ENCODE results near the gene ITPR1. TPM values are rescaled to one million over a fixed set of nuclear protein-coding genes. Genes with fewer than 3 reads are reported as not detected.

Gene ITPR1
- polyA plus RNA-seq, 1 donor from 2014 or later: 2.1 TPM

DNA sequence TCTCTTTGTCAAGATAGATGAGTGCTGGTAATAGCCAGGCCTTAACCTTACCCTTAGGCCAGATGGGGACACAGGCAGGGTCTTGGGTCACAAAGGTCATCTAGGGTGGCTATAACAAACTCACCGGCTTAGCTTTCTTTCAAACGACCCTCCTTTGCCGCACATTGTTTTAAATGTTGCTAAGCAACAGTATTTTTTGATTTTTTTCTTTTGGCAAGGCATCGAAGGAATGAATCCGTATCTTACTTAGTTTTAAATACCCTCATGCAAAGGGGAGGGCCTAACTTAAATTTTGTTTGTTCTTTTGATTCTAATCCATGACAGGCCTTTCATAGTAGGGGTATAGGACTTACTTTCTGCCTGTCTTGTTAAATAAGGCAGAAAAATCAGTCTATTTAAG is 35.2 kb downstream of the ITPR1 start:
- Histone ChIP-seq H3F3A (ENCODE audit: insufficient read depth, low read length, poor library complexity, severe bottlenecking) (no peaks in the 10 kb centered on the region), H3K79me2 (replicated peaks; ENCODE audit: insufficient read depth, low read length) (no peaks in the 10 kb centered on the region), H3K4me2 (ENCODE audit: low read length) (no peak overlapping the region), H3K4me3 (ENCODE audit: low read length) (no peak overlapping the region), H3K36me3 (ENCODE audit: insufficient read depth, low read length) (no peaks in the 10 kb centered on the region), H3K9ac (ENCODE audit: low read length) (no peak overlapping the region), H3K27me3 (ENCODE audit: insufficient read depth, low read depth, low read length) (no peaks in the 10 kb centered on the region), H3K27ac (ENCODE audit: low read length) (no peak overlapping the region), H2AFZ (ENCODE audit: low read depth, low read length) (no peak overlapping the region), H3K9me2 (ENCODE audit: insufficient read depth, low read length) (no peaks in the 10 kb centered on the region), H4K20me1 (ENCODE audit: insufficient read depth) (no peaks in the 10 kb centered on the region), H3K9me3 (ENCODE audit: low read length) (no peaks in the 10 kb centered on the region)
- TF ChIP-seq TAF1 (IDR thresholded peaks at IDR 0.05; ENCODE audit: low read depth): no peak
- TF ChIP-seq, protein P1, sequence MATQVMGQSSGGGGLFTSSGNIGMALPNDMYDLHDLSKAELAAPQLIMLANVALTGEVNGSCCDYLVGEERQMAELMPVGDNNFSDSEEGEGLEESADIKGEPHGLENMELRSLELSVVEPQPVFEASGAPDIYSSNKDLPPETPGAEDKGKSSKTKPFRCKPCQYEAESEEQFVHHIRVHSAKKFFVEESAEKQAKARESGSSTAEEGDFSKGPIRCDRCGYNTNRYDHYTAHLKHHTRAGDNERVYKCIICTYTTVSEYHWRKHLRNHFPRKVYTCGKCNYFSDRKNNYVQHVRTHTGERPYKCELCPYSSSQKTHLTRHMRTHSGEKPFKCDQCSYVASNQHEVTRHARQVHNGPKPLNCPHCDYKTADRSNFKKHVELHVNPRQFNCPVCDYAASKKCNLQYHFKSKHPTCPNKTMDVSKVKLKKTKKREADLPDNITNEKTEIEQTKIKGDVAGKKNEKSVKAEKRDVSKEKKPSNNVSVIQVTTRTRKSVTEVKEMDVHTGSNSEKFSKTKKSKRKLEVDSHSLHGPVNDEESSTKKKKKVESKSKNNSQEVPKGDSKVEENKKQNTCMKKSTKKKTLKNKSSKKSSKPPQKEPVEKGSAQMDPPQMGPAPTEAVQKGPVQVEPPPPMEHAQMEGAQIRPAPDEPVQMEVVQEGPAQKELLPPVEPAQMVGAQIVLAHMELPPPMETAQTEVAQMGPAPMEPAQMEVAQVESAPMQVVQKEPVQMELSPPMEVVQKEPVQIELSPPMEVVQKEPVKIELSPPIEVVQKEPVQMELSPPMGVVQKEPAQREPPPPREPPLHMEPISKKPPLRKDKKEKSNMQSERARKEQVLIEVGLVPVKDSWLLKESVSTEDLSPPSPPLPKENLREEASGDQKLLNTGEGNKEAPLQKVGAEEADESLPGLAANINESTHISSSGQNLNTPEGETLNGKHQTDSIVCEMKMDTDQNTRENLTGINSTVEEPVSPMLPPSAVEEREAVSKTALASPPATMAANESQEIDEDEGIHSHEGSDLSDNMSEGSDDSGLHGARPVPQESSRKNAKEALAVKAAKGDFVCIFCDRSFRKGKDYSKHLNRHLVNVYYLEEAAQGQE (IDR thresholded peaks at IDR 0.05; ENCODE audit: borderline replicate concordance): no peak
- TF ChIP-seq EP300 (conservative IDR thresholded peaks at IDR 0.05; ENCODE audit: poor library complexity, severe bottlenecking): no peak
- TF ChIP-seq POLR2AphosphoS5 (IDR thresholded peaks at IDR 0.05): no peak
- no peak for TF ChIP-seq MXI1 (conservative IDR thresholded peaks at IDR 0.05; ENCODE audit: poor library complexity, severe bottlenecking)
- no peak for TF ChIP-seq EZH2 (IDR thresholded peaks at IDR 0.05; ENCODE audit: borderline replicate concordance, insufficient read depth, low read length, poor library complexity, severe bottlenecking)
- no peak for TF ChIP-seq RAD21 (conservative IDR thresholded peaks at IDR 0.05)
- TF ChIP-seq, protein P2, sequence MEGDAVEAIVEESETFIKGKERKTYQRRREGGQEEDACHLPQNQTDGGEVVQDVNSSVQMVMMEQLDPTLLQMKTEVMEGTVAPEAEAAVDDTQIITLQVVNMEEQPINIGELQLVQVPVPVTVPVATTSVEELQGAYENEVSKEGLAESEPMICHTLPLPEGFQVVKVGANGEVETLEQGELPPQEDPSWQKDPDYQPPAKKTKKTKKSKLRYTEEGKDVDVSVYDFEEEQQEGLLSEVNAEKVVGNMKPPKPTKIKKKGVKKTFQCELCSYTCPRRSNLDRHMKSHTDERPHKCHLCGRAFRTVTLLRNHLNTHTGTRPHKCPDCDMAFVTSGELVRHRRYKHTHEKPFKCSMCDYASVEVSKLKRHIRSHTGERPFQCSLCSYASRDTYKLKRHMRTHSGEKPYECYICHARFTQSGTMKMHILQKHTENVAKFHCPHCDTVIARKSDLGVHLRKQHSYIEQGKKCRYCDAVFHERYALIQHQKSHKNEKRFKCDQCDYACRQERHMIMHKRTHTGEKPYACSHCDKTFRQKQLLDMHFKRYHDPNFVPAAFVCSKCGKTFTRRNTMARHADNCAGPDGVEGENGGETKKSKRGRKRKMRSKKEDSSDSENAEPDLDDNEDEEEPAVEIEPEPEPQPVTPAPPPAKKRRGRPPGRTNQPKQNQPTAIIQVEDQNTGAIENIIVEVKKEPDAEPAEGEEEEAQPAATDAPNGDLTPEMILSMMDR (IDR thresholded peaks at IDR 0.05; ENCODE audit: poor library complexity, severe bottlenecking): no peak

DNA sequence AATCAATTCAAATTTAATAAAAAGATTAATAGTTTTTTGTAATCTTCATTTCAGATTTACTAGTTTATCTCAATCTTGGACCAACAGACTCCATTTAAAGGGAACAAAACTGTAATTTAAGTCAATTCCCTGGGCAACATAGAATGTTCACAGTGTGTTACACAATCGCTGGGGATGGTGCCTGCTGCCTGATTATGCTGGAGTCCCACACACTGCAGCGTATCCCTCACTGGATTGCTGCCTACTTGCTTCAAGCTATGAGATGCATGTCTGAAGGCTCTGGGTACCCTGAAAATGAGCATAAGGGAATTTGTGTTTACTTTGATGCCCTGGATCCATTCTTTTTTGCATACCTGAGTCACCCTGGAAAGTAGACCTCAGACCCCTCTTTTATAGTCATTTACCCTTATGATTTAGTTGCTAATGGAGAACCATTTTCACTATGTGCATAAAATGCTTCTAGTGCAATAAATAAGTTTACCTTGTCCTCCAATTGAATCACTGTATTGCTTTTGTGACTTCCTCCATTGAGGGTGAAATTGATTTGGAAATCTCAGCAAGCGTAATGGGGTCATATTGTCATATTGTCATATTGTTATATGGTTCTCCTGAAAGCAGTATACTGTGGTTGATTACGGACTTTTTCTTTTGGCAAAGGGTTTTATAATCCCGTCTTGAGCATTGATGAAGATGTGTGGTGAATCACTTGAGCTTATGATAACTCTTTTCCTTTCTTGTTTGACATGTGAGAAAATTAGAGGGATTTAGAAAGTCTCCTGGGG is 35.9 kb downstream of the ITPR1 start:
- Histone ChIP-seq H3K36me3 (ENCODE audit: insufficient read depth, low read length) (no peaks in the 10 kb centered on the region), H2AFZ (ENCODE audit: low read depth, low read length) (no peak overlapping the region), H3K27me3 (ENCODE audit: insufficient read depth, low read depth, low read length) (no peaks in the 10 kb centered on the region), H3K4me3 (ENCODE audit: low read length) (no peak overlapping the region), H3K79me2 (replicated peaks; ENCODE audit: insufficient read depth, low read length) (no peaks in the 10 kb centered on the region), H3K4me2 (ENCODE audit: low read length) (no peak overlapping the region), H3K9ac (ENCODE audit: low read length) (no peak overlapping the region), H3K9me3 (ENCODE audit: low read length) (no peaks in the 10 kb centered on the region), H3F3A (ENCODE audit: insufficient read depth, low read length, poor library complexity, severe bottlenecking) (no peaks in the 10 kb centered on the region), H4K20me1 (ENCODE audit: insufficient read depth) (no peaks in the 10 kb centered on the region), H3K9me2 (ENCODE audit: insufficient read depth, low read length) (no peaks in the 10 kb centered on the region), H3K27ac (ENCODE audit: low read length) (no peak overlapping the region)
- TF ChIP-seq TAF1 (IDR thresholded peaks at IDR 0.05; ENCODE audit: low read depth): no peak
- no peak for TF ChIP-seq POLR2AphosphoS5 (IDR thresholded peaks at IDR 0.05)
- no peak for TF ChIP-seq RAD21 (conservative IDR thresholded peaks at IDR 0.05)
- TF ChIP-seq EZH2 (IDR thresholded peaks at IDR 0.05; ENCODE audit: borderline replicate concordance, insufficient read depth, low read length, poor library complexity, severe bottlenecking): no peak
- no peak for TF ChIP-seq EP300 (conservative IDR thresholded peaks at IDR 0.05; ENCODE audit: poor library complexity, severe bottlenecking)

All from neural cell (in vitro differentiated cells).